HG03066 (cell line): ENCODE results near the gene GSTO2.

ENCODE experiments used
- ATAC-seq: cut with Tn5 transposase; IDR thresholded peaks from one replicate; pipeline ENCODE4 v1.9.1; 2021; ENCODE audit warnings: low read depth; ENCODE audit not compliant: unreplicated experiment

The GSTO2 gene

DNA sequence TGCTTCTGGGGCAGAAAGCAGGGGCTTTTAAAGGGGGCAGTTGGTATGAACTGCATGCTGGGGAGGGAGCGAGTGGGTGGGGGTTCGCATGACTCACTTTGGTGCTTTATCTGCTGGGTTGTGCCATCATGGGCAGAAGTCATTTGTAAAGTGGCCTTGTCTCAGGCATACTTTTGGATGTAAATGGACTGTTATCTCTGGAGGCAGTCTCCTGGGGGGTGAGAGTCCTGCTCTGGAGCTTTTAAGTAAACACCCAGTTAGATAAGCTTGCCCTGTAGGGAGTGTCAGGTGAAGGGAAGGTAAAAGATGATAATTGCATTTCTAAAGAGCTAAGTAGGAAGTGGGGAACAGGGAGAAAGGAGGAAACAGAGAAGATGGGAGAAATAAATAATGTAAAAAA is 15.9 kb upstream of the GSTO2 start:
- no peak for ATAC-seq

GRCh38 chr10:104253606-104254410 is 15.2 kb upstream of the GSTO2 start:
- ATAC-seq = no peak

GRCh38 chr10:104254493-104255310 is 14.3 kb upstream of the GSTO2 start, which contains the start of gene GSTO1:
Gene GSTO1 (plus strand): TSS chr10:104254892. CDS start chr10:104254929, 37 bp downstream.
- ATAC-seq = peak; percentile 70

DNA sequence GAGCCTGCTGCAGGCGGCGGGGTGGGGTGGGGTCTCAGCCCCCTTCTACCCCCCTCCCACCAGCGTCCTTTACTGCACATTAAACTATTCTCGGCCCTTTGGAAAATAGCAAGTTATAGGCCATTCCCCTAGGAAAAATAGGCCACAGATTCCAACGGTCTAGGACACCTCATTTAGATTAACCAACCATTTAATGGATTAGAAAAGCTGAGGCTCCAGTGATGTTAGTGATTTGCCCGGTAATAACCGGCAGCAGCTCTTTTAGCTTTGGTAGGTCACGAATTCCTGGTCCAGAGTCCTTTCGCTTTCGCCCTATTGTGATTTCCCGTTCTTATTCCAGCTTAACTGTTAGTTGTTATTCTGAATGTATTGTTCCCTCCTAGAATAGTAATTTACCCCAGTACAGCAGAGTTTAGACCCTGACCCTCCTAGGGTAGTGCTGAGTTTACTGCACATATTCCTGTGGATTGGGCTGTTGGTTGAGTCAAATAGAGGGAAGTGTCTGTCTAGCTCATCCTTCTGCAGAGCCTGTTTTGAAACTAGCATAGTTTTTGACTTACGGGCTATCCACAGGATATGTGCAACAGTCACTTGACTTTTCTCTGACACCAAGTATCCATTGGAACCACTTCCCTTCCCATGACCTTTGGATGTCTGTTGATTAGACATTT is 13.5 kb upstream of the GSTO2 start:
- ATAC-seq = peak; percentile 34

- no peak for ATAC-seq
Measured at GRCh38 chr10:104256335-104256961, 12.5 kb upstream of the GSTO2 start.

DNA sequence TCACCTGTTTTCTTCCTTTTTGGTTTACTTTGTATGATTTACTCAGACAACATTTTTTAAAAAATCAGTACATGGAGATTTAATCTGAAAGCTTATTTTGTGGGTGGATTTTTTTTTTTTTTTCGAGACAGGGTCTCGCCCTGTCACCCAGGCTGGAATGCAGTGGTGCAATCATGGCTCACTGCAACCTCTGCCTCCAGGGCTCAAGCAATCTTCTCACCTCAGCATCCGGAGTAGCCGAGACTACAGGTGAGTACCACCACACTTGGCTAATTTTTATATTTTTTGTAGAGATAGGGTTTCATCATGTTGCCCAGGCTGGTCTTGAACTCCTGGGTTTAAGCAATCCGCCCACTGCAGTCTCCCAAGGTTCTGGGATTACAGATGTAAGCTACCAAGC is 11.7 kb upstream of the GSTO2 start:
- ATAC-seq = no peak

GRCh38 chr10:104258209-104258608 is 10.8 kb upstream of the GSTO2 start:
- no peak for ATAC-seq

- ATAC-seq = no peak
Measured at GRCh38 chr10:104259456-104259855, 9.5 kb upstream of the GSTO2 start.

- ATAC-seq = no peak
Measured at GRCh38 chr10:104259999-104260774, 8.8 kb upstream of the GSTO2 start.

GRCh38 chr10:104260775-104261115 is 8.2 kb upstream of the GSTO2 start:
- no peak for ATAC-seq

DNA sequence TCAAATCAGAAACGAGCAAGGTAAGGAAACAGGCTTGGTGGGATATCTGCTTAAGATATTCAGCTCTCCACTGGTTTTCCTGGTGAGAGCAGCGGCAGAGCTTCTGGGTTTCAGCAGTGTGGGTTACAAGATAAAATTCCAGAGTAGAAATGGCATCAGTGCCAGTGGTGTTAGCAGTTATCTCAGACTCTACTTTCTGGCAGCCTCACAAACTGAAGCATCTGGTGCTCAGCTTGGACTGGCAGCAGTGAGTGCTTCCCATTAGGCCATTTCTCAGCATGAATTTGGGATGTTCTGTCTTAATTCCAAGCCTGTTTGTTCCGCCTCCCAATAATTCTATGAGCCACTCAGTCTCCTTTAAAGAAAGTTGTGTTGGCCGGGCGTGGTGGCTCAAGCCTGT is 6.9 kb upstream of the GSTO2 start:
- ATAC-seq = no peak

GRCh38 chr10:104264783-104265182 is 4.2 kb upstream of the GSTO2 start:
- ATAC-seq = no peak

- no peak for ATAC-seq
Measured at GRCh38 chr10:104267721-104268404, 1.1 kb upstream of the GSTO2 start.

GRCh38 chr10:104268405-104268712 is 625 bp upstream of the GSTO2 start:
- ATAC-seq = no peak

DNA sequence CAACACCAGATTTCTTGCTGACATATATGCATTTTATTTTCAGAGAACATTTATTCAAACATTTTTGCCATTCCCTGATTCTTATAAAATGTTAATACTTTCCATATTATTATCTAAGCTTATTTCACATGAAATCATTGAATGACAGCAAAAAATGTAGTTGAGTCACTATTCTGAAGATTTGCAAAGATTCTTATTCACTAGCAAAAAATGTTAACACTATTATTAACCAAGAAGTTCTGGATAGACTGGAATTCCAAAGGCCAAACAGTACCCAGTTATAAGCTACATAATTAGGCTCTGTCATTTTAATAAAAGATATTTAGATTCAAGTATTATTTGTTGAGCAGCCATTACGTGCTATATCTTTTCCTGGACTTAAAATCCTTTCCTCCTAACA is 4.3 kb downstream of the GSTO2 start:
- no peak for ATAC-seq

- no peak for ATAC-seq
Measured at GRCh38 chr10:104273899-104274575, 5.1 kb downstream of the GSTO2 start.

GRCh38 chr10:104274762-104275721 is 6.1 kb downstream of the GSTO2 start:
- peak; percentile 94 for ATAC-seq

GRCh38 chr10:104276192-104276591 is 7.2 kb downstream of the GSTO2 start:
- no peak for ATAC-seq
